ENCODE measurements around the gene KDM1A. TPM values are rescaled to one million over a fixed set of nuclear protein-coding genes. Genes with fewer than 3 reads are reported as not detected.

Gene KDM1A
- polyA plus RNA-seq, 3 donors = 22.1 to 30.2 (median 24.1) TPM

GRCh38 chr1:23037081-23037740, 17.9 kb downstream of the KDM1A start:
- Histone ChIP-seq H3K9me3 (replicated peaks in 1 of 2; ENCODE audit: control insufficient read depth in 1 of 2, insufficient read depth in 1 of 2, low read length in 2 of 2) (no peaks in the 10 kb centered on the region), H3K36me3 (replicated peaks in 1 of 2; ENCODE audit: control insufficient read depth in 1 of 2, insufficient read depth in 2 of 2, low read length in 2 of 2) (peaks cover 0 to 20% of the 10 kb centered on the region in 2 donors), H2AFZ (ENCODE audit: insufficient read depth, low read depth, low read length, poor library complexity, severe bottlenecking) (no peak overlapping the region), H3K4me2 (replicated peaks; ENCODE audit: extremely low read depth, low read length, poor library complexity, severe bottlenecking) (no peak overlapping the region), H4K20me1 (ENCODE audit: insufficient read depth, low read length) (peaks cover 48% of the 10 kb centered on the region), H3K79me2 (ENCODE audit: insufficient read depth, low read length) (peaks cover 92% of the 10 kb centered on the region), H3K4me3 (replicated peaks in 1 of 3; ENCODE audit: low read depth in 2 of 3, low read length in 3 of 3) (no peak overlapping the region), H3K9ac (ENCODE audit: insufficient read depth, low read length, poor library complexity, severe bottlenecking) (no peak overlapping the region), H3K27ac (ENCODE audit: low read depth in 1 of 2, low read length in 2 of 2) (no peak overlapping the region), H3K4me1 (ENCODE audit: control insufficient read depth in 1 of 2, insufficient read depth in 2 of 2, low read length in 2 of 2) (no peaks in the 10 kb centered on the region), H3K27me3 (ENCODE audit: control insufficient read depth in 2 of 2, insufficient read depth in 2 of 2, low read length in 2 of 2) (no peaks in the 10 kb centered on the region)
- H3K27ac Mint-ChIP-seq = no peak overlapping the region
- WGBS (ENCODE audit: insufficient coverage) = no CpG with 5 or more reads among the region's 4 CpGs
- intact Hi-C loops (cut with micrococcal nuclease) = no loop called here
- H3K27me3 Mint-ChIP-seq (ENCODE audit: low read depth in 3 of 3) = no peaks in the 10 kb centered on the region
- TF ChIP-seq, protein P1, sequence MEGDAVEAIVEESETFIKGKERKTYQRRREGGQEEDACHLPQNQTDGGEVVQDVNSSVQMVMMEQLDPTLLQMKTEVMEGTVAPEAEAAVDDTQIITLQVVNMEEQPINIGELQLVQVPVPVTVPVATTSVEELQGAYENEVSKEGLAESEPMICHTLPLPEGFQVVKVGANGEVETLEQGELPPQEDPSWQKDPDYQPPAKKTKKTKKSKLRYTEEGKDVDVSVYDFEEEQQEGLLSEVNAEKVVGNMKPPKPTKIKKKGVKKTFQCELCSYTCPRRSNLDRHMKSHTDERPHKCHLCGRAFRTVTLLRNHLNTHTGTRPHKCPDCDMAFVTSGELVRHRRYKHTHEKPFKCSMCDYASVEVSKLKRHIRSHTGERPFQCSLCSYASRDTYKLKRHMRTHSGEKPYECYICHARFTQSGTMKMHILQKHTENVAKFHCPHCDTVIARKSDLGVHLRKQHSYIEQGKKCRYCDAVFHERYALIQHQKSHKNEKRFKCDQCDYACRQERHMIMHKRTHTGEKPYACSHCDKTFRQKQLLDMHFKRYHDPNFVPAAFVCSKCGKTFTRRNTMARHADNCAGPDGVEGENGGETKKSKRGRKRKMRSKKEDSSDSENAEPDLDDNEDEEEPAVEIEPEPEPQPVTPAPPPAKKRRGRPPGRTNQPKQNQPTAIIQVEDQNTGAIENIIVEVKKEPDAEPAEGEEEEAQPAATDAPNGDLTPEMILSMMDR (IDR thresholded peaks at IDR 0.05) = no peak
- H3K36me3 Mint-ChIP-seq = peaks cover 12 to 27% of the 10 kb centered on the region in 2 donors
- no peak overlapping the region for H3K4me3 Mint-ChIP-seq
- H3K4me1 Mint-ChIP-seq = peaks cover 4% of the 10 kb centered on the region
- no peak for DNase-seq
- no peaks in the 10 kb centered on the region for H3K9me3 Mint-ChIP-seq

- peaks cover 3 to 23% of the 10 kb centered on the region in 2 donors for H3K36me3 ChIP-seq (replicated peaks in 1 of 2; ENCODE audit: control insufficient read depth in 1 of 2, insufficient read depth in 2 of 2, low read length in 2 of 2)
- H3K4me2 ChIP-seq (replicated peaks; ENCODE audit: extremely low read depth, low read length, poor library complexity, severe bottlenecking) = no peak overlapping the region
- no peaks in the 10 kb centered on the region for H3K4me1 ChIP-seq (ENCODE audit: control insufficient read depth in 1 of 2, insufficient read depth in 2 of 2, low read length in 2 of 2)
- H3K9me3 ChIP-seq (replicated peaks in 1 of 2; ENCODE audit: control insufficient read depth in 1 of 2, insufficient read depth in 1 of 2, low read length in 2 of 2) = no peaks in the 10 kb centered on the region
- TF ChIP-seq, protein P1 (IDR thresholded peaks at IDR 0.05) = no peak
- no peak overlapping the region for H3K4me3 Mint-ChIP-seq
- peak overlapping the region in 2 of 7 donors; percentile 14 to 46 for H3K27ac Mint-ChIP-seq
- no peak overlapping the region for H2AFZ ChIP-seq (ENCODE audit: insufficient read depth, low read depth, low read length, poor library complexity, severe bottlenecking)
- H3K9me3 Mint-ChIP-seq = no peaks in the 10 kb centered on the region
- H3K27me3 ChIP-seq (ENCODE audit: control insufficient read depth in 2 of 2, insufficient read depth in 2 of 2, low read length in 2 of 2) = no peaks in the 10 kb centered on the region
- no peak overlapping the region for H3K4me3 ChIP-seq (replicated peaks in 1 of 3; ENCODE audit: low read depth in 2 of 3, low read length in 3 of 3)
- intact Hi-C loops (cut with micrococcal nuclease) = no loop called here
- no peak for DNase-seq
- H3K27me3 Mint-ChIP-seq (ENCODE audit: low read depth in 3 of 3) = no peaks in the 10 kb centered on the region
- peaks cover 3% of the 10 kb centered on the region for H3K4me1 Mint-ChIP-seq
- peaks cover 42% of the 10 kb centered on the region for H4K20me1 ChIP-seq (ENCODE audit: insufficient read depth, low read length)
- peaks cover 15 to 22% of the 10 kb centered on the region in 2 donors for H3K36me3 Mint-ChIP-seq
- peaks cover 71% of the 10 kb centered on the region for H3K79me2 ChIP-seq (ENCODE audit: insufficient read depth, low read length)
- WGBS (ENCODE audit: insufficient coverage) = 100% methylated on average over 4 of the region's 7 CpGs
- H3K27ac ChIP-seq (ENCODE audit: low read depth in 1 of 2, low read length in 2 of 2) = no peak overlapping the region
- H3K9ac ChIP-seq (ENCODE audit: insufficient read depth, low read length, poor library complexity, severe bottlenecking) = no peak overlapping the region
Measured at GRCh38 chr1:23039308-23039826, 20.1 kb downstream of the KDM1A start.

Measured in CD14-positive monocyte (primary cell).